Neural cell (in vitro differentiated cells): ENCODE data around the gene PAFAH1B1. TPM values are rescaled to one million over a fixed set of nuclear protein-coding genes. Genes with fewer than 3 reads are reported as not detected.

Source experiments
- H2AFZ ChIP-seq: fragments of 200-600, 300-800 bp; sonication (generic), shearing (Covaris generic); 2 replicates; pipeline ENCODE4 v1.6.0; 2014; ENCODE audit warnings: low read depth, mild to moderate bottlenecking, antibody characterized with exemption, low read length, moderate library complexity
- H3F3A ChIP-seq: fragments of 200-600 bp; shearing (Covaris generic); 2 replicates; pipeline ENCODE4 v1.6.1; 2016; ENCODE audit warnings: mild to moderate bottlenecking, moderate library complexity, mixed read lengths, antibody characterized with exemption, low read length; ENCODE audit not compliant: insufficient read depth, poor library complexity, severe bottlenecking
- H3K27ac ChIP-seq: fragments of 200-600, 300-800 bp; sonication (generic), shearing (Covaris generic); 2 replicates; pipeline ENCODE4 v1.5.1; 2014; ENCODE audit warnings: mild to moderate bottlenecking, low read length, moderate library complexity
- H3K27me3 ChIP-seq: fragments of 300-800, 200-600 bp; sonication (generic), shearing (Covaris generic); 2 replicates; pipeline ENCODE4 v1.6.0; 2014; ENCODE audit warnings: mild to moderate bottlenecking, low read depth, low read length, moderate library complexity; ENCODE audit not compliant: insufficient read depth
- H3K36me3 ChIP-seq: fragments of 300-800, 200-600 bp; sonication (generic), shearing (Covaris generic); 2 replicates; pipeline ENCODE4 v1.5.1; 2014; ENCODE audit warnings: mild to moderate bottlenecking, antibody characterized with exemption, low read length, moderate library complexity; ENCODE audit not compliant: insufficient read depth
- H3K4me2 ChIP-seq: fragments of 300-800, 200-600 bp; sonication (generic), shearing (Covaris generic); 2 replicates; pipeline ENCODE4 v1.6.0; 2014; ENCODE audit warnings: mild to moderate bottlenecking, low read length
- H3K4me3 ChIP-seq: fragments of 300-800, 200-600 bp; sonication (generic), shearing (Covaris generic); 2 replicates; pipeline ENCODE4 v1.5.1; 2014; ENCODE audit warnings: mild to moderate bottlenecking, low read length, moderate library complexity
- H3K79me2 ChIP-seq: fragments of 200-600 bp; shearing (Covaris generic); replicated peaks from 2 replicates; pipeline ENCODE4 v1.6.0; 2014; ENCODE audit warnings: mild to moderate bottlenecking, low read length, moderate library complexity; ENCODE audit not compliant: insufficient read depth
- H3K9ac ChIP-seq: fragments of 300-800, 200-600 bp; sonication (generic), shearing (Covaris generic); 2 replicates; pipeline ENCODE4 v1.6.1; 2016; ENCODE audit warnings: mild to moderate bottlenecking, low read length, mixed read lengths
- H3K9me2 ChIP-seq: fragments of 200-600 bp; shearing (Covaris generic); 2 replicates; pipeline ENCODE4 v1.6.1; 2016; ENCODE audit warnings: mild to moderate bottlenecking, low read length, mixed read lengths; ENCODE audit not compliant: insufficient read depth
- H3K9me3 ChIP-seq: fragments of 200-600, 300-800 bp; sonication (generic), shearing (Covaris generic); 2 replicates; pipeline ENCODE4 v1.6.1; 2016; ENCODE audit warnings: mild to moderate bottlenecking, mixed run types, low read length, moderate library complexity, mixed read lengths
- H4K20me1 ChIP-seq: fragments of 200-600 bp; shearing (Covaris generic); 2 replicates; pipeline ENCODE4 v1.6.1; 2016; ENCODE audit warnings: mild to moderate bottlenecking, mixed run types; ENCODE audit not compliant: insufficient read depth
- CTCF ChIP-seq: fragments of 450-650 bp; IDR thresholded peaks from 2 replicates; pipeline ENCODE4 v1.5.1; 2014; ENCODE audit warnings: antibody characterized with exemption, mild to moderate bottlenecking, moderate library complexity; ENCODE audit not compliant: poor library complexity, severe bottlenecking
- EP300 ChIP-seq: fragments of 450-650 bp; conservative IDR thresholded peaks from 2 replicates; pipeline ENCODE4 v1.6.1; 2014; ENCODE audit warnings: antibody characterized with exemption, mild to moderate bottlenecking, moderate library complexity; ENCODE audit not compliant: poor library complexity, severe bottlenecking
- EZH2 ChIP-seq: fragments of 200-600, 300-800 bp; shearing (Covaris generic), sonication (generic); IDR thresholded peaks from 2 replicates; pipeline ENCODE4 v1.6.1; 2014; ENCODE audit warnings: antibody characterized with exemption, low read length, borderline replicate concordance, mild to moderate bottlenecking; ENCODE audit not compliant: insufficient read depth, poor library complexity, severe bottlenecking
- MXI1 ChIP-seq: fragments of 450-650 bp; conservative IDR thresholded peaks from 2 replicates; pipeline ENCODE4 v1.6.1; 2014; ENCODE audit warnings: antibody characterized with exemption, mild to moderate bottlenecking; ENCODE audit not compliant: poor library complexity, severe bottlenecking
- RAD21 ChIP-seq: fragments of 450-650 bp; conservative IDR thresholded peaks from 2 replicates; pipeline ENCODE4 v1.6.1; 2014; ENCODE audit warnings: antibody characterized with exemption, mild to moderate bottlenecking, moderate library complexity
- REST ChIP-seq: IDR thresholded peaks from 2 replicates; pipeline ENCODE4 v1.6.1; 2012; ENCODE audit warnings: borderline replicate concordance
- SMC3 ChIP-seq: fragments of 450-650 bp; conservative IDR thresholded peaks from 2 replicates; pipeline ENCODE4 v1.6.1; 2014; ENCODE audit warnings: antibody characterized with exemption, mild to moderate bottlenecking, moderate library complexity; ENCODE audit not compliant: poor library complexity
- TAF1 ChIP-seq: IDR thresholded peaks from 2 replicates; pipeline ENCODE4 v1.6.1; 2012; ENCODE audit warnings: low read depth
- polyA plus RNA-seq: library from polyadenylated mRNA; depleted of rRNA; stranded (reverse); fragments of >200 nt; gene quantifications from 2 replicates; pipeline ENCODE4 v1.2.3, GENCODE V29; 2014

PAFAH1B1 gene
- polyA plus RNA-seq, 1 donor from 2014 or later, result 305 TPM

- H3K9ac ChIP-seq, result no peak overlapping the region
- no peak overlapping the region for H3K4me2 ChIP-seq
- H3K27me3 ChIP-seq, result no peaks in the 10 kb centered on the region
- no peaks in the 10 kb centered on the region for H4K20me1 ChIP-seq
- H2AFZ ChIP-seq, result no peak overlapping the region
- H3K79me2 ChIP-seq, result no peaks in the 10 kb centered on the region
- no peak overlapping the region for H3K27ac ChIP-seq
- H3K9me2 ChIP-seq, result no peaks in the 10 kb centered on the region
- TF ChIP-seq TAF1 (no peak), SMC3 (no peak), REST (no peak), RAD21 (no peak), MXI1 (no peak), CTCF (no peak), EZH2 (no peak)
- no peaks in the 10 kb centered on the region for H3K9me3 ChIP-seq
- H3K36me3 ChIP-seq, result no peaks in the 10 kb centered on the region
- H3K4me3 ChIP-seq, result no peak overlapping the region
- no peaks in the 10 kb centered on the region for H3F3A ChIP-seq
These were observed 138.4 kb downstream of the PAFAH1B1 start for GRCh38 chr17:2731807-2732206.

GRCh38 chr17:2734939-2735338 is 141.5 kb downstream of the PAFAH1B1 start:
- TF ChIP-seq CTCF (no peak), REST (no peak), EP300 (no peak)
- Histone ChIP-seq H3K9me3 (no peaks in the 10 kb centered on the region), H3K27ac (no peak overlapping the region), H2AFZ (no peak overlapping the region), H3K9ac (no peak overlapping the region), H4K20me1 (no peaks in the 10 kb centered on the region), H3F3A (no peaks in the 10 kb centered on the region), H3K4me2 (no peak overlapping the region), H3K4me3 (no peak overlapping the region), H3K27me3 (no peaks in the 10 kb centered on the region), H3K79me2 (no peaks in the 10 kb centered on the region), H3K9me2 (no peaks in the 10 kb centered on the region), H3K36me3 (no peaks in the 10 kb centered on the region)
